Measurements from ENCODE around the gene ARHGEF19. TPM values are rescaled to one million over a fixed set of nuclear protein-coding genes. Genes with fewer than 3 reads are reported as not detected.

The ARHGEF19 gene
- total and polyA plus RNA-seq, 2 of the 13 experiments (the other 11 are each of a cell fraction or from before 2014, with no cell fraction given) = 1.7 to 1.8 TPM

DNA sequence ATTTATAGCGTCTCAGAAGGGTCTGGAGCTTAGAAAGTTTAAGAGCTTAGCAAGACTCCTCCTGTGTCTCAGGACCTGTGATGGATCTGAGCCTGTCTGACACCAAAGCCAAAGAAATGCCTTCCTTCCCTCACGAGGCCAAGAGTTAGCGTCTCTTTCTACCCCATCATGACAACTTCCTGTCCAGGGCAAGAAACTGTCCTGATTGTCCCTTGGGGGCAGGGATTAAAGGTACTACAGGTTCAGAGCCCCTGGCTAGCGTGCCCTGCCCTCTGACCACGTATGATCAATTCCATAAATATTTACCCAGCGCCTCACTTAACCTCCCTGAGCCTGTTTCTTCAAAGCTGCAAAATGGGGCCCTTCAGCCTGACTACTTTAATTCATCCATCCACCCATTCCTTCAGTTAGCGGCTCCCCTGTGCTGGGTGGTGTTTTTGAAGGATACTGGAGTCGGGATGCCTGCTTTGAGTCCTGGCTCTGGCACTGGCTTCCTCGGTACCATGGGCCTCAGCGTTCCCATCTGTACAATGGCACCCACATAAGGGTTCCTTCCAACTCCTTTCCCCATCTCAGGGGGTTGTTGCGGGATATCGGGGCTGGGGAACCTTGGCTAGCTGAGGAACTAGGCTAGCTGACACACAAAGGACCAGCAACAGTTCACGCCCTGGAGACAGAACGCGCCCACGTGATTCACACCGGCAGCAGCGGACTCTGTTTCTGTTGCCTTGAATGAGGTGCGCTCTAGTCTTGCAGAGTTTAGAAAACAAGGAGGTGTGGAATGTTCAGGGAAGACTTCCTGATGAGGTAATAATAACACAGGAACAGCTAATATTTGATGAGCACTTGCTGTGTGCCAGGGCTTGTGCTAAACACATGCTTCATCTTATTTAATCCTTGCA is 33.6 kb downstream of the ARHGEF19 start (continued):
- TF ChIP-seq KIAA2018 (CRISPR knock-in tag; IDR thresholded peaks at IDR 0.05; ENCODE audit: borderline replicate concordance) = no peak
- no peak for TF ChIP-seq ZNF530 (CRISPR knock-in tag; IDR thresholded peaks at IDR 0.05; ENCODE audit: low read depth)
- no peak for TF ChIP-seq SP1 (IDR thresholded peaks at IDR 0.05)
- TF ChIP-seq SP1 (CRISPR knock-in tag; IDR thresholded peaks at IDR 0.05) = no peak
- TF ChIP-seq, protein P1, sequence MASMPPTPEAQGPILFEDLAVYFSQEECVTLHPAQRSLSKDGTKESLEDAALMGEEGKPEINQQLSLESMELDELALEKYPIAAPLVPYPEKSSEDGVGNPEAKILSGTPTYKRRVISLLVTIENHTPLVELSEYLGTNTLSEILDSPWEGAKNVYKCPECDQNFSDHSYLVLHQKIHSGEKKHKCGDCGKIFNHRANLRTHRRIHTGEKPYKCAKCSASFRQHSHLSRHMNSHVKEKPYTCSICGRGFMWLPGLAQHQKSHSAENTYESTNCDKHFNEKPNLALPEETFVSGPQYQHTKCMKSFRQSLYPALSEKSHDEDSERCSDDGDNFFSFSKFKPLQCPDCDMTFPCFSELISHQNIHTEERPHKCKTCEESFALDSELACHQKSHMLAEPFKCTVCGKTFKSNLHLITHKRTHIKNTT (CRISPR knock-in tag; IDR thresholded peaks at IDR 0.05) = no peak
- no peak for TF ChIP-seq TFAP4 (IDR thresholded peaks at IDR 0.05; ENCODE audit: borderline replicate concordance, low read depth)
- no peak for TF ChIP-seq KDM2A (CRISPR knock-in tag; IDR thresholded peaks at IDR 0.05; ENCODE audit: borderline replicate concordance, low read depth)
- TF ChIP-seq KLF9 (CRISPR knock-in tag; IDR thresholded peaks at IDR 0.05; ENCODE audit: low read depth) = no peak
- TF ChIP-seq HNRNPL (IDR thresholded peaks at IDR 0.05; ENCODE audit: low read depth, low read length) = no peak
- 0 out of 2 replicates have a peak, but pooled peaks have one; percentile 43 for TF ChIP-seq ARID2 (CRISPR knock-in tag; IDR thresholded peaks at IDR 0.05; ENCODE audit: borderline replicate concordance)
- no peak for TF ChIP-seq SAFB2 (CRISPR knock-in tag; IDR thresholded peaks at IDR 0.05; ENCODE audit: borderline replicate concordance, low read depth)
- TF ChIP-seq JARID2 (CRISPR knock-in tag; IDR thresholded peaks at IDR 0.05; ENCODE audit: insufficient replicate concordance) = no peak
- TF ChIP-seq ZNF251 (CRISPR knock-in tag; IDR thresholded peaks at IDR 0.05) = no peak
- TF ChIP-seq HMGXB4 (CRISPR knock-in tag; IDR thresholded peaks at IDR 0.05; ENCODE audit: borderline replicate concordance in 1 of 2, low read depth in 1 of 2) = peak; percentile 31 to 40; a peak in 2 of 4 replicates
- TF ChIP-seq TRIM24 (CRISPR knock-in tag; IDR thresholded peaks at IDR 0.05) = no peak
- peak; percentile 47; the same call in 1 of the 2 replicates for TF ChIP-seq BORCS8-MEF2B (CRISPR knock-in tag; IDR thresholded peaks at IDR 0.05)
- TF ChIP-seq ZNF616 (CRISPR knock-in tag; IDR thresholded peaks at IDR 0.05; ENCODE audit: low read depth) = no peak

Data from HepG2 (cell line).